ENCODE measurements around the gene C1orf216. TPM values are rescaled to one million over a fixed set of nuclear protein-coding genes. Genes with fewer than 3 reads are reported as not detected.

C1orf216 gene, protein sequence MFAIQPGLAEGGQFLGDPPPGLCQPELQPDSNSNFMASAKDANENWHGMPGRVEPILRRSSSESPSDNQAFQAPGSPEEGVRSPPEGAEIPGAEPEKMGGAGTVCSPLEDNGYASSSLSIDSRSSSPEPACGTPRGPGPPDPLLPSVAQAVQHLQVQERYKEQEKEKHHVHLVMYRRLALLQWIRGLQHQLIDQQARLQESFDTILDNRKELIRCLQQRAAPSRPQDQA
- total RNA-seq = 15.4 and 18.7 TPM in 2 replicates

DNA sequence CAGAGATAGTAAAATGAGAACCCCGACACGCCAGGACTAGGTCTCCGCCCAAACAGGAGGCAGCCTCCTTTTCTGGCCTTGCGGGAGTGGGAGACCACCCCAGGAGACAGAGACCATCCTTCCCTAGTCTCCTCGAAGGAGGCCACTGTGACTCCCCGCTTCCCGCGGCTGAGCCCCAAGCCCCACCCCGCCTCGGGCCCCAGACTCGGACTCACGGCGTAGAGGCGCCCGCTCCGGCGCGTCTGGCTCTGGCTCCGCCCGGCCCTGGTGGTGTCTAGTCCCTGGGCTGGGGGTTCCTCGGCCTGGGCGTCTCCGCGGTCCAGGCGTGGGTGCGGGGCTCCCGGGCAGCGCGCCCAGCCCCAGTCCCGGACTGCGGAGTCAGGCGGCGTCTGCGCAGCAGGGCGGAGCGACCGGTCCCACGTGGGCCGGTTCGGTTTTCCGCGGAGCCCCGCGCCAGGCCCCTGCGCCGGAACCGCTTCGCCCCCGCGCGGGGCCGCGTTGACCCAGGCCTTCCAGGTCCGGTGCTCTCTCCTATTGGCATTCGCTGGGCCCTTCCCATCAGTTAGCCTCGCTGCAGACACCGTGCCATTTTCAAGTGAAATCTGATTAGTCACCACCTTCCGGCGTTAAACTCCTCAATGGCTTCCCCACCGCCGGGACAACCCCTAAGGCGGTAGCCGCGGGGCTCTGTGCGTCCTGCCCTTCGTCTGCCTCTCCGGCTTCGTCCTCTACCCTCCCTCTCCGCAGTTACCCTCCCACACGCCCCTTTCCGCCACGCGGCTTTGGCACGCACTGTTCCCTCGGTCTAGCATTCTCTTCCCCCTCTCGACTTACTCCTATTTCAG is at the start of gene C1orf216:
Gene C1orf216 (minus strand): TSS at position 393 of the 845 bp plus-strand sequence. CDS start 2,563 bp downstream, outside the sequence.

Other genes starting within 250 kb of the C1orf216 start
- gene KIAA0319L, start 161.5 kb downstream of the C1orf216 start, total RNA-seq = 48.8 and 68.6 TPM in 2 replicates
- gene NCDN, start 161.1 kb downstream of the C1orf216 start, total RNA-seq = 18.2 and 21.6 TPM in 2 replicates
- 0.19 TPM in 1 of 2 replicates, not detected in the other for gene TFAP2E, start 145.6 kb downstream of the C1orf216 start, total RNA-seq
- gene PSMB2, start 77.4 kb downstream of the C1orf216 start, total RNA-seq = 21.6 and 30.9 TPM in 2 replicates
- 7.5 and 21.4 TPM in 2 replicates for gene CLSPN, start 51.1 kb upstream of the C1orf216 start, total RNA-seq
- gene AGO4, start 89.1 kb upstream of the C1orf216 start, total RNA-seq = 19.0 and 23.2 TPM in 2 replicates
- gene AGO1, start 164.3 kb upstream of the C1orf216 start, total RNA-seq = 31.0 and 32.3 TPM in 2 replicates
- 12.1 and 16.1 TPM in 2 replicates for gene AGO3, start 212.2 kb upstream of the C1orf216 start, total RNA-seq

All from vein endothelial cell (primary cell).